Astrocyte (in vitro differentiated cells and primary cell): ENCODE results near the gene MELTF.

ENCODE experiments used
- CTCF ChIP-seq: IDR thresholded peaks from 2 replicates; pipeline ENCODE4 v1.5.1; 2011; ENCODE audit warnings: low read depth, mild to moderate bottlenecking, inconsistent platforms, low read length, moderate library complexity; ENCODE audit not compliant: insufficient read depth
- EZH2 ChIP-seq: IDR thresholded peaks from 2 replicates; pipeline ENCODE4 v1.6.1; 2012; ENCODE audit warnings: mild to moderate bottlenecking, low read length, inconsistent platforms; ENCODE audit not compliant: insufficient read depth

DNA sequence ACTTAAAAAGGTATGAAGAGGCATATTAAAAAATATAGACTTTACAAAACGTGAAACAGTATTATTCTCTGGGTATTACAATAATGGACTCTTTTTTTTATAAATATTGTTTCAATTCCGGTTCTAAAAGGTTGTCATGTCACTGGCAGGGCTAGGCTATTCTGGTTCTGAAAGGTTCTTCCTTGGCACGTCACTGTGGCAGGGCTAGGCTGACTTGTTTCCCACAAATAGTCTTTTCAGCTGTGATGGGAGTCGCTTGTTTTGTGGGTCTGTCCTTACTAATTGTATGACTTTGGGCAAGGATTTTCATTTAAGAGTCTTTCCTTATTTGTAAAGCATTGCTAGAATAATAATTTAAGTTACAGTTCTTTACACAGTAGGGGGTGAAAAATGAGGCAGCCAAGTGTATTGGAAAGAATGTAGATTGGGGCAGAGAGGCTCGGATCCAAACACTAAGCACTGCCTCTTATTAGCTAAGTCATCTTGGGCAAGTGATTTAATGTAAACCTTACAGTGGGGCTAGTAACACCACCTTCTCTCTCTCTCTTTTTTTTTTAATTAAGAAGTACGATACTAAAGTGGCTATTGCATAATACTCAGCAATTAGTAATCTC lies 12.4 kb upstream of the MELTF start:
- TF ChIP-seq CTCF (no peak), EZH2 (no peak)
